Measurements from ENCODE around the gene CRABP2.

DNA sequence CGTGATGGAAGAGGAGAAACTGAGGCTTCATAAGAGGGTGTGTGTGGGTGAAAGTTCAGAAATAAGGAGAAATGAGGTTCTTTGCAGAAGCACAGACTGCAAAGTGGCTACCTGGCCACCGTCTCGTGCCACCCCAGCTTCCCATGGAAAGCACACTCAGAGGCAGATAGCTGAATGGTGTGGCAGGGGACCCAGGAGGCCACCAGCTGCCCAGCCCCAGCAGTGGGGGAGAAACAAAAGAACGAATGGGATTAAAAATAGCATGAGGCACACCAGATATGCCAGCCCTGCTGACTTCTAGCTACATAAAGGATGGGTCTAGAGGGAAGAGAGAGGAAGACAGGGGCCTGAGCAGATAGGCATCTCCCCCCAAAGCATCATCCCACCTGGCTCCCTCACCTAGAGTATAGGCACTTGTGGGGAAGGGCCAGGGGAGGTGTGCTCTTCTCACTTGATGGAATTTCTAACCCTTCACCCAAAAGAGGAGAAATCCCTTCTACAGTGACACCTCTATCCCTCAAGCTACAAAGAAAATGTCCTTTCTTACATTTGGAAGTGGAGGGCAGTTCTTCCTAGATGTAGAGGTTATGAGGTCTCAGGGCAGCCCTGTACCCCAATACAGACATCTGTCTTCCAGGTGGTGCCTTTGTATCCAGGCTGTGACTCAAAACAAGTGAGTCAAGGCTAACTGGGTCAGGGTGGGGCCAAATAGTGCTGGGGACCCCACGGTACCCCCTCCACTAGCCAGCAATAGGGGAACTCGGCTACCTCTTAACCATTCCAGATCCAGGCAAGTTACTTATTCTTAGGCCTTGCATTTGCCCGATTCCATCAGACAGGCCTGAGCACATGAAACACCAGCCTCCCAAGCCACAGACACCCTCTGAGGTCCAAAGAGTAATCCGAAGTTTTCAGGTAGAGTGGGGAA is 42.6 kb upstream of the CRABP2 start:
- TF ChIP-seq POLR2AphosphoS5 (IDR thresholded peaks at IDR 0.05; ENCODE audit: low read depth, low read length) (no peak), POLR2A (IDR thresholded peaks at IDR 0.05; ENCODE audit: low read depth, low read length) (no peak), TAF1 (IDR thresholded peaks at IDR 0.05; ENCODE audit: borderline replicate concordance, low read depth, low read length) (no peak)

Data from GM12892 (cell line).